Liver (tissue), 9 donors: ENCODE measurements around the gene CDK11A. TPM values are rescaled to one million over a fixed set of nuclear protein-coding genes. Genes with fewer than 3 reads are reported as not detected.
A peak's percentile ranks its signal among the peaks of the same experiment; 100 is the strongest.

Experiments used
- DNase-seq: peaks from one replicate; pipeline ENCODE4 v3.0.0-alpha.2; 2017; ENCODE audit warnings: low spot score
- H3K27ac ChIP-seq, 2 donors: one replicate each; pipeline ENCODE4 v1.7.0; 2013; ENCODE audit warnings: inconsistent platforms in 2 of 2, low read length in 2 of 2, control low read depth in 1 of 2, low read depth in 1 of 2, mild to moderate bottlenecking in 1 of 2
- H3K27me3 ChIP-seq, 4 donors: one replicate each; pipeline versions ENCODE4 v1.6.1 to v1.7.0; 2013; ENCODE audit warnings: low read length in 3 of 4, inconsistent platforms in 1 of 4, mild to moderate bottlenecking in 1 of 4, moderate library complexity in 1 of 4; ENCODE audit not compliant: control insufficient read depth in 4 of 4, insufficient read depth in 4 of 4
- H3K36me3 ChIP-seq, 4 donors: one replicate each; pipeline versions ENCODE4 v1.6.1 to v1.7.0; 2013; ENCODE audit warnings: low read length in 3 of 4, mild to moderate bottlenecking in 3 of 4, low read depth in 1 of 4, moderate library complexity in 1 of 4; ENCODE audit not compliant: control insufficient read depth in 4 of 4, insufficient read depth in 3 of 4
- H3K4me1 ChIP-seq, 4 donors: one replicate each; pipeline versions ENCODE4 v1.6.1 to v1.7.0; 2013; ENCODE audit warnings: low read length in 3 of 4, mild to moderate bottlenecking in 3 of 4, moderate library complexity in 1 of 4; ENCODE audit not compliant: control insufficient read depth in 4 of 4, insufficient read depth in 4 of 4
- H3K4me3 ChIP-seq, 3 donors: one replicate each; pipeline versions ENCODE4 v1.6.1 to v1.7.0; 2013; ENCODE audit warnings: low read length in 3 of 3, control low read depth in 1 of 3, low read depth in 1 of 3, mild to moderate bottlenecking in 1 of 3
- H3K9ac ChIP-seq, 2 donors: one replicate each; pipeline ENCODE4 v1.7.0; 2013; ENCODE audit warnings: low read length in 2 of 2, mild to moderate bottlenecking in 2 of 2, moderate library complexity in 2 of 2, control low read depth in 1 of 2, low read depth in 1 of 2
- H3K9me3 ChIP-seq, 4 donors: one replicate each; pipeline versions ENCODE4 v1.6.1 to v1.7.0; 2013; ENCODE audit warnings: low read length in 3 of 4; ENCODE audit not compliant: control insufficient read depth in 4 of 4
- ATF3 ChIP-seq: IDR thresholded peaks from 2 replicates; pipeline ENCODE4 v1.6.1; 2016; ENCODE audit warnings: antibody characterized with exemption
- CTCF ChIP-seq: fragments of 150-350 bp; IDR thresholded peaks from 2 replicates; pipeline ENCODE4 v1.5.1; 2017; ENCODE audit warnings: improper control_type of control experiment, low read depth, low read length; ENCODE audit not compliant: missing input control
- EGR1 ChIP-seq, 2 donors: IDR thresholded peaks; 2 replicates each; pipeline ENCODE4 v1.6.1; 2016 to 2018; ENCODE audit warnings: antibody characterized with exemption in 2 of 2, low read depth in 2 of 2
- FOXA1 ChIP-seq: IDR thresholded peaks from 2 replicates; pipeline ENCODE4 v1.6.1; 2016; ENCODE audit warnings: antibody characterized with exemption
- FOXA2 ChIP-seq: IDR thresholded peaks from 2 replicates; pipeline ENCODE4 v1.6.1; 2016; ENCODE audit warnings: antibody characterized with exemption
- GABPA ChIP-seq, 2 donors: IDR thresholded peaks in 1 of 2; conservative IDR thresholded peaks in 1 of 2; 2 replicates each; pipeline ENCODE4 v1.6.1; 2016; ENCODE audit warnings: antibody characterized with exemption in 2 of 2, mild to moderate bottlenecking in 1 of 2, moderate library complexity in 1 of 2
- HNF4A ChIP-seq, 2 donors: conservative IDR thresholded peaks; 2 replicates each; pipeline ENCODE4 v1.6.1; 2016; ENCODE audit warnings: antibody characterized with exemption in 2 of 2, mild to moderate bottlenecking in 2 of 2
- HNF4G ChIP-seq: IDR thresholded peaks from 2 replicates; pipeline ENCODE4 v1.6.1; 2016; ENCODE audit warnings: antibody characterized with exemption
- JUND ChIP-seq, 2 donors: IDR thresholded peaks; 2 replicates each; pipeline ENCODE4 v1.6.1; 2016; ENCODE audit warnings: antibody characterized with exemption in 2 of 2
- MAX ChIP-seq: IDR thresholded peaks from 2 replicates; pipeline ENCODE4 v1.6.1; 2016; ENCODE audit warnings: antibody characterized with exemption
- NR2F2 ChIP-seq: IDR thresholded peaks from 2 replicates; pipeline ENCODE4 v1.6.1; 2016; ENCODE audit warnings: antibody characterized with exemption
- RAD21 ChIP-seq, 2 donors: IDR thresholded peaks; 2 replicates each; pipeline ENCODE4 v1.6.1; 2016; ENCODE audit warnings: antibody characterized with exemption in 2 of 2, mild to moderate bottlenecking in 2 of 2
- REST ChIP-seq: IDR thresholded peaks from 2 replicates; pipeline ENCODE4 v1.6.1; 2016; ENCODE audit warnings: antibody characterized with exemption, mild to moderate bottlenecking
- RXRA ChIP-seq, 2 donors: IDR thresholded peaks; 2 replicates each; pipeline ENCODE4 v1.6.1; 2017 to 2018; ENCODE audit warnings: antibody characterized with exemption in 2 of 2, mild to moderate bottlenecking in 1 of 2
- SP1 ChIP-seq: IDR thresholded peaks from 2 replicates; pipeline ENCODE4 v1.6.1; 2018; ENCODE audit warnings: antibody characterized with exemption, mild to moderate bottlenecking
- TAF1 ChIP-seq: conservative IDR thresholded peaks from 2 replicates; pipeline ENCODE4 v1.6.1; 2016; ENCODE audit warnings: antibody characterized with exemption, mild to moderate bottlenecking
- YY1 ChIP-seq: IDR thresholded peaks from 2 replicates; pipeline ENCODE4 v1.6.1; 2016; ENCODE audit warnings: antibody characterized with exemption, mild to moderate bottlenecking
- ZBTB33 ChIP-seq: IDR thresholded peaks from 2 replicates; pipeline ENCODE4 v1.6.1; 2016; ENCODE audit warnings: antibody characterized with exemption
- WGBS: extraction: QIAGEN DNeasy Blood & Tissue Kit; methylation state at CpG from one replicate; pipeline ENCODE4 v1.1.7; 2013; 5-methylcytosine and 5-hydroxymethylcytosine counted together
- polyA plus RNA-seq, 2 donors: library from polyadenylated mRNA; stranded (reverse) in 1 of 2; unstranded in 1 of 2; fragments of 200-250 nt in 1 of 2; fragments of >200 nt in 1 of 2; fragmentation: Nextera tagmentation in 1 of 2; extraction: Ambion mirVana in 1 of 2; gene quantifications; one replicate each; pipeline versions ENCODE4 v1.2.1 to v1.2.3, GENCODE V29; 2013 to 2015
- total RNA-seq, 2 donors: library from RNA; depleted of rRNA; stranded (reverse); fragments of >200 nt; gene quantifications; one replicate each; pipeline ENCODE4 v1.2.3, GENCODE V29; 2014
- donor health status: healthy.
- donor health status: healthy.
- donor health status: healthy.
- donor health status: healthy.
- donor health status: healthy.

The CDK11A gene
- total and polyA plus RNA-seq, 4 donors = 13.7 to 17.0 (median 13.9) TPM

GRCh38 chr1:1678581-1679380 is 45.4 kb downstream of the CDK11A start:
- Histone ChIP-seq H3K4me1 (peaks cover 6 to 19% (median 14%) of the 10 kb centered on the region in 4 donors), H3K27me3 (no peaks in the 10 kb centered on the region), H3K36me3 (peaks cover 0 to 5% (median 0%) of the 10 kb centered on the region in 4 donors), H3K9me3 (no peaks in the 10 kb centered on the region), H3K4me3 (no peak overlapping the region), H3K9ac (no peak overlapping the region), H3K27ac (peak overlapping the region; percentile 13 to 46)
- DNase-seq = peak; percentile 59
- 42% methylated on average over 24 of the region's 24 CpGs for WGBS
- TF ChIP-seq MAX (no peak), RXRA (IDR thresholded peaks at IDR 0.05) (peak; percentile 87 to 97), RAD21 (IDR thresholded peaks at IDR 0.05) (peak in 1 of 2 donors; percentile 62), SP1 (peak; percentile 92), EGR1 (IDR thresholded peaks at IDR 0.05; ENCODE audit: low read depth in 2 of 2) (no peak), YY1 (peak; percentile 57), REST (peak; percentile 14), TAF1 (no peak), FOXA2 (no peak), NR2F2 (peak; percentile 59), HNF4A (conservative IDR thresholded peaks at IDR 0.05) (peak; percentile 80 to 81), ZBTB33 (no peak), HNF4G (peak; percentile 41), CTCF (peak; percentile 51), JUND (IDR thresholded peaks at IDR 0.05) (no peak), GABPA (IDR thresholded peaks at IDR 0.05 in 1 of 2, conservative IDR thresholded peaks at IDR 0.05 in 1 of 2) (peak in 1 of 2 donors; percentile 51), FOXA1 (no peak), ATF3 (no peak)
